ENCODE measurements around the gene C4BPB. TPM values are rescaled to one million over a fixed set of nuclear protein-coding genes. Genes with fewer than 3 reads are reported as not detected.

The C4BPB gene
- total RNA-seq, 1 experiment from 2014 or later = not detected

DNA sequence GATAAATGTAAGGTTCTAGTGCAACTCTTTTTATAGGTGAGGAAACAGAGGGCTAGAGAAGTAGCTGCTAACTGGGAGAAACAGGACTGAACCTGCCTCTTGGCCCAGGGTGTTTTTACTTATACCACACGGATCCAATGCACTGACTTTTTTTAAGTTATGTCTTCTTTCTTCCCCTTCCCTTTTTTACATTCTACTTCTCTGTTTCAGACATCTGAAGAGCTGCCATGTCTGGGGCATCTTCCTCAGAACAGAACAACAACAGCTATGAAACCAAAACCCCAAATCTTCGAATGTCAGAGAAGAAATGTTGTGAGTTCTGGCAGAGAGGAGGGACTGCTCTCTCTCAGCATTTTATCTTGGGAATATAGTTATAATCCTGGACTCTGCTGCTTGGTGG is 34.2 kb upstream of the C4BPB start:
- H3K27me3 ChIP-seq (ENCODE audit: control insufficient read depth, insufficient read depth, low read length) = no peaks in the 10 kb centered on the region
- no peak for DNase-seq
- no peak overlapping the region for H3K4me3 ChIP-seq (ENCODE audit: insufficient read depth, low read depth, low read length)
- no peaks in the 10 kb centered on the region; the same call in 1 of the 2 replicates for H3K36me3 ChIP-seq (replicated peaks; ENCODE audit: control insufficient read depth, insufficient read depth, low read length)

DNA sequence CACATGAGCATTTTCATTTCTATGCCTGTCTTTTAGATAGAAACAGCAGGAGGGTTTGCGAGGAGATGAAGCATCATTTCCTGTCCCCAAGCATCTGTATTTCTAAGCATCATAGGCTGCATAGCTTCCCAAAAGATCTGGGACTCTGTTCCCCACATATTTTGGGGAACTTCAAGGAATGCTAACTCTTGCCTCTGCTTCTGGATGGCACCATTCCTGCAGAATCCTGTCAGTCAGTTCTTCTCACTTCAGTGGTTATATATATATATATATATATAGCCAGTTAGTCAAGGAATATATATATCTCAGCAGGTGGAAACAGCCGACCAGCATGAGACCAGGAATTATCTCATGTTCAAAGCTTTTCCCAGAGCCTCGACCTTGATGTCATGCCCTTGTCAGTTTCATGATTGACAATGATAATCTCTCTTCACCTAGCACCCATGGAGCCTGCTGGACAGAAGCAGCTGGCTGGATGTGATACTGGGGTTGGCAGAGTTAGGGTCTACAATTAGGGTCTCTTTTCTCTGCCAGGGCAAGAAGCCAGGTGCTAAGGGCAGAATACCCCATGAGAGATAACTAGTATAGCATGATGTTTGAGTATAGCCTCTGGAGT is 33.2 kb upstream of the C4BPB start:
- no peaks in the 10 kb centered on the region; the same call in 1 of the 2 replicates for H3K36me3 ChIP-seq (replicated peaks; ENCODE audit: control insufficient read depth, insufficient read depth, low read length)
- DNase-seq = no peak
- H3K27me3 ChIP-seq (ENCODE audit: control insufficient read depth, insufficient read depth, low read length) = no peaks in the 10 kb centered on the region
- H3K4me3 ChIP-seq (ENCODE audit: insufficient read depth, low read depth, low read length) = no peak overlapping the region

DNA sequence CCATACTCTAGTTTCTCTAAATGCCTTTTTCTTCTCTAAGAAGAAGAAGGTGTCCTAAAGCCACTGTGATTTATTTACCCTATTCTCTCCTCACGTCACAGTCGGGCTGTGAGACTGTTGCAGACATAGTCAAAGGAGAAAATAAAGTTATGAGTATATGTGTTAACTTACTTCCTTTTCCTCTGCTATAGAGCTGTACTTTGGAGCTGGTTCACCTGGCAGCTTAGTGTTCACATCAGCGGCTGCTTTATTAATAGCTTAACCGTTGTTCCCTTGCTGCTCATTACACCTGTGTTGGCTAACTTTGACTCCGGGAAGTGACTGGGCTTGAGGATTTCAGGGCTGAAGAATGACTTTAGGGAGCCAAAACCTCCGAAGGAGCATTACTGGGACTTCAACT is 32.0 kb upstream of the C4BPB start:
- H3K36me3 ChIP-seq (replicated peaks; ENCODE audit: control insufficient read depth, insufficient read depth, low read length) = no peaks in the 10 kb centered on the region; the same call in 1 of the 2 replicates
- DNase-seq = no peak
- no peak overlapping the region for H3K4me3 ChIP-seq (ENCODE audit: insufficient read depth, low read depth, low read length)
- no peaks in the 10 kb centered on the region for H3K27me3 ChIP-seq (ENCODE audit: control insufficient read depth, insufficient read depth, low read length)

DNA sequence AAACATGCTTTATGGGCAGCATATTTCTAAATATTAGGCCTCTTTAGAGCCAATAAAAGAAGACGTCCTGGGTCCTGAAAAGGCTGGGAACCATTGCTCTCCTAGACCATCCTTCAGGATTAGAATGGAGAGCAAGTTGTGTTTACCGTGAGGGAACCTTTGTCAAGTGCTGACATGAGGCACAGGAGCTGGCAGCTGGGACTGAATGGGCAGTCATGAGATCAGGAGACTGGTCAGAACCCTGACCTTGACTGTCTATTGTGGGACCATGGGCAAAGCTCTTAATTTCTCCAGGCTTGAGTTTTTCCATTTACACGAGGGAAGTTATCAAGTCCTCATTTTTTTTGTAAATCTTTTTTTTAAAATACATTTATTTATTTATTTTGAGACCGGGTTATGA is 30.4 kb upstream of the C4BPB start:
- no peak overlapping the region for H3K4me3 ChIP-seq (ENCODE audit: insufficient read depth, low read depth, low read length)
- DNase-seq = no peak
- peaks cover 6% of the 10 kb centered on the region for H3K36me3 ChIP-seq (replicated peaks; ENCODE audit: control insufficient read depth, insufficient read depth, low read length)
- no peaks in the 10 kb centered on the region for H3K27me3 ChIP-seq (ENCODE audit: control insufficient read depth, insufficient read depth, low read length)

DNA sequence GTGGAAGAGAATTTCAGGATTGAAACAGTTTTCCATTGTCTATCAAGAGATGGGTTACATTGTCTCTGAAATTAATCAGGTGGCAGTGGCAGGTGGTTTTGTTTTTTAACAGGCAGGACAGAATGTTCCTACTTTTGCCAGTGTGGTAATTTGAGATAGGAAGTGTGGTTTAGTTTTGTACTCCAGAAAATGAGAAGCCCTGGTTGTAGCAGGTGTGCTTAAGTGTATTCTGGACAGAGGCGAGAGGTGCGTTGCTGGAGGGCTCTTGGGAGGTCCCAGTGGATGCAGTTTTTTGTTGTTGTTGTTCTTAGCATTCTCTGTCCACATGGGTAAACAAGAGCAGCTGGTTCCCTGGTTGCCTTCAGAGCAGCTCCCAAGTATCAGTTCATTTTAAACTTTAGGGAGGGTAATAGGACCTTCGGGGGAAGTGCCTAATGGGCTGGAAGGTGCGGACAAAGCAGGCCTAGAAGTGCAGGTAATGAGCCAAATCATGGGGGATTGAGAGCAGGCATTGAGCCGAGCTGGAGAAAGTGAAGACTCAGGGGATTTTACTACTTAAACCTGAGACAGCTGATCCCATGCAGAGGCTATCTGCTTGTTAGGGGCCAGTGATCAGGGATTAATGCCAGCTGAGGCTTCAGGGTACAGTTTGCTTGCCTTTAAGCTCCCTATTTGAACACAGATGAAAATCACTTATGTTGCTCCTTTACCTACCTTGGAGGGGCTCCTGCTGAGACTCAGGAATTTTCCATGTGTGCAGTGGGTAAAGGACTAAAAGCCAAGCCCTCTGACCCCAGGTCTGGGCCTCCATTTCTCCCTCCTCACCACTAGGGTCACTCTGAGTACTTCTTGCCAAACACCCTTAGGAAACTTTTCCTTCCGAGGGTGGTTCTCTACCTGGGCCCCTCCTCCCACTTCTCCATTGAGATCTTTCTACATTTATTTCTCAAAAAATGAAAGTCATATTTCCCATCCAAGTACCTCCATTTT is 29.5 kb upstream of the C4BPB start:
- Histone ChIP-seq H3K36me3 (replicated peaks; ENCODE audit: control insufficient read depth, insufficient read depth, low read length) (peaks cover 10% of the 10 kb centered on the region), H3K27me3 (ENCODE audit: control insufficient read depth, insufficient read depth, low read length) (no peaks in the 10 kb centered on the region), H3K4me3 (ENCODE audit: insufficient read depth, low read depth, low read length) (no peak overlapping the region)
- DNase-seq = peak; percentile 62

DNA sequence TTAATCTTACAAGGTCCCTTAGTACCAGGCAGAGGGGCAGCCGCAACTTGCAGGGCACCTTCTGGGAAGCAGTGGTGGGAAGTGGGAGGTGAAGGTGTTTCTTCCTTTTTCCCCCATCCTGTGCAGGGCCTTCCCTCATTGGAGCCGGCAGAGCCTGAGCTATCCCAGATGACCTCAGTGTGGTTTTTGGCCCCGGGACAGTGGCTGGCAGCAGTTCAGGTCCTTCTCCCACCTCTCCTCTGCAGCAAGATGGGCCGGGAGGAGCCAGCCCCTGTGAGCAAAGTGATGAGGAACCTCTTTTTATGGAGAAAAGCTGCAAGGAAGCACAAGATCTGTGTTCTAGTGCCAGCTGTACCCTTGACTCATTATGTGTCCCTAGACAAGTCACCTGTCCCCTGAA is 28.8 kb upstream of the C4BPB start:
- H3K27me3 ChIP-seq (ENCODE audit: control insufficient read depth, insufficient read depth, low read length) = no peaks in the 10 kb centered on the region
- peaks cover 11% of the 10 kb centered on the region for H3K36me3 ChIP-seq (replicated peaks; ENCODE audit: control insufficient read depth, insufficient read depth, low read length)
- DNase-seq = no peak
- H3K4me3 ChIP-seq (ENCODE audit: insufficient read depth, low read depth, low read length) = no peak overlapping the region

DNA sequence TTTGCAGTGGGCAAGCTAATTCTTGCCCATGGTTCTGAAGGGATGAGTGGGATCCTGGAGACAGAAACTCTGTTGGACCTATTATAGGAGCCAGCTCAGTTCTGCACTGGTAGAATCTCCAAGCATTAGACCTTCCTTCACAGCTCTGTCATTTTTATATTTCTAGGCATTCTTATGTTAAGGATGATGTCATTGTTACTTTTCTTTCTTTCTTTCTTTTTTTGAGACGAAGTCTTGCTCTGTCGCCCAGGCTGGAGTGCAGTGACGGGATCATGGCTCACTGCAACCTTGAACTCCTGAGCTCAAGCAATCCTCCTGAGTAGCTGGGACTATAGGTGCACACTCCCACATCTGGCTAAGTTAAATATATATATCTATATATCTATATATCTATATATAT is 28.1 kb upstream of the C4BPB start:
- H3K4me3 ChIP-seq (ENCODE audit: insufficient read depth, low read depth, low read length) = no peak overlapping the region
- peaks cover 11% of the 10 kb centered on the region for H3K36me3 ChIP-seq (replicated peaks; ENCODE audit: control insufficient read depth, insufficient read depth, low read length)
- no peaks in the 10 kb centered on the region for H3K27me3 ChIP-seq (ENCODE audit: control insufficient read depth, insufficient read depth, low read length)
- DNase-seq = no peak

DNA sequence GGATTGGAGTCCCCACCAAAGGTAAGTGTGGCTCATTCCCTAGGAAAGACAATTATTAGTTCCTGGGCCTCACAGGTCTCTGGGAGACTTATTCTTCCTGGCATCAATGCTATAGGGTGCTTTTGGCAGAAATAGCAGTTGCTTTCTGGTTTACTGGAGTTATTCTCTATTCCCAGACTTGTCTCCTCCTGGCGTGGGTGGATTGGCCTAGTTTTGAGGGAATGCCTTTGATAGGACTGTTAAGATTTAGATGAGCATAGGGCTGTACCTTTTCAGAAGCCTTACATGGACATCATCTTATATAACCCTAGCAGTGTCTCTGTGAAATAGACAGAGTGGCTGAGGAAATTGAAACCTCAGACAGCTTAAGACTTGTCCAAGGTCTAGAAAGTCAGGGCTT is 26.6 kb upstream of the C4BPB start:
- H3K27me3 ChIP-seq (ENCODE audit: control insufficient read depth, insufficient read depth, low read length) = no peaks in the 10 kb centered on the region
- H3K4me3 ChIP-seq (ENCODE audit: insufficient read depth, low read depth, low read length) = no peak overlapping the region
- no peak for DNase-seq
- peaks cover 13% of the 10 kb centered on the region for H3K36me3 ChIP-seq (replicated peaks; ENCODE audit: control insufficient read depth, insufficient read depth, low read length)

DNA sequence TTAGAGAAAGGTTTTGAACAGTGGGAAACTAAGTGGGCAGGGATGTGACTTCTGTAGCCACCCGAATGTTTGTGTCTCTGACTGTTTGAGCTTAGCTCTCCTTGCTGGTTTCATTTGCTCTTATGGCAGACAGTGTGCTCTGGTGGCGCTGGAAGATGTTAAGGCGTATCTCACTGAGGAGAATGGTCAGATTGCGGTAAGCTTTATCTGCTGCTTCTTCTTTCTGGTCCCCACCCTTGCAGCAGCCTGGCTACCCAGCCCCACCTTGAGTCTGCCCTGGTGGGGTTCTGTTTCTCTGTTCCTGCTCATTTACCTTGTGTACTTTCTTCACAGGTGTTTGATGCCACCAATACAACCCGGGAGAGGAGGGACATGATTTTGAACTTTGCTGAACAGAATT is 25.6 kb upstream of the C4BPB start:
- DNase-seq = no peak
- Histone ChIP-seq H3K27me3 (ENCODE audit: control insufficient read depth, insufficient read depth, low read length) (no peaks in the 10 kb centered on the region), H3K36me3 (replicated peaks; ENCODE audit: control insufficient read depth, insufficient read depth, low read length) (peaks cover 13% of the 10 kb centered on the region), H3K4me3 (ENCODE audit: insufficient read depth, low read depth, low read length) (no peak overlapping the region)

DNA sequence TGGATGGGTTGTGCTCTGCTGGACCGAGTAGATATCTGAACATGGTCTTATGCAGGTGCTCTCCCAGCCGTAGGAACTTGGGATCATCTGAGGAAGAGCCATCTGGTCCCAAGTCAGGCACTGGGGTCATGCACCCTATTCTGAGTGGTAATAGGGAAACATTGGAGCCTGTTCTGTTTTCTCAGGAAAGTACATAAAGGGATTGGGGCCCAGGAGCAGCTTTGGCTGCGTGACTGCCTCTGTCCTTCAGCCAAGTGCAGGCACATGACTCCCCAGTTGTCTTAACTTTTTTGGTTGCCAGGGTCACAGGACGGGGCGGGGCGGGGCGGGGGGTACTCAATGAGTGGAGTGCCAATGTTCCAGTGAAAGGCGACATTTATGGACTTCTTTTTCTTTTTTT is 24.1 kb upstream of the C4BPB start:
- Histone ChIP-seq H3K4me3 (ENCODE audit: insufficient read depth, low read depth, low read length) (no peak overlapping the region), H3K36me3 (replicated peaks; ENCODE audit: control insufficient read depth, insufficient read depth, low read length) (peaks cover 15% of the 10 kb centered on the region), H3K27me3 (ENCODE audit: control insufficient read depth, insufficient read depth, low read length) (no peaks in the 10 kb centered on the region)
- DNase-seq = no peak

DNA sequence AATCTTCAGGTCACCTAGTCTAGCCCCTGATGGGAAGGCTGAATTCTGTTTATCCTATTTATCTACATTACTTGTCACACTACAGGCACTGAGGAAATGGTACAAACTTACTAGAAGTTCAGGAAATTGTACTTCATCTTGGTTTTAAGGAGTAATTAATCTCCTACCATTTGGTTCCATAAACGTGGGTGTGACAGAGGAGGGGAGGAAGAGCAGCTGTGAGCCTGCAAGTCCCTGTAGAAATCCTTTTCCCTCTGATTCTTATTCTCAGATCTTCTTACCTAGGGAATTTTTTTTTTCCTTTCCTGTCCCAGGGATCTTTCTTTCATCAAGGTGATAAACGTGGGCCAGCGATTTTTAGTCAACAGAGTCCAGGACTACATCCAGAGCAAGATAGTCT is 21.5 kb upstream of the C4BPB start:
- H3K4me3 ChIP-seq (ENCODE audit: insufficient read depth, low read depth, low read length) = no peak overlapping the region
- peaks cover 19% of the 10 kb centered on the region for H3K36me3 ChIP-seq (replicated peaks; ENCODE audit: control insufficient read depth, insufficient read depth, low read length)
- H3K27me3 ChIP-seq (ENCODE audit: control insufficient read depth, insufficient read depth, low read length) = no peaks in the 10 kb centered on the region
- DNase-seq = no peak

DNA sequence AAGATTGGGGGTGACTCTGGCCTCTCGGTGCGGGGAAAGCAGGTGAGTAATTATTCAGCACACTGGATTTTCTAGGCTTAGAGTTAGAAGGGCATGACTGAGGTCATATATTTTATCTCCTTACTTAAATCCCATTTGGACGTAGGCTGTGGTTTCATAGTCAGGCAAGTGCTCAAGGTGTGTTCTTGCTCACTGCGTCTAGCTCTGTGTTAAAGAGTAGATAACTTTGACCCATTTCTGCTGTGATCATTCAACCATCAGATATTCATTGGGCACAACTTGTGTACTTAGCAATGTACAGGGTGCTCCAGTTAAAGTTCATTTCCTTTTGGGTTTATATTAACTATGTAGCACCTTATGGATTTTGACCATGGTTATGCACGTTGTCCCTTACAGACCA is 21.0 kb upstream of the C4BPB start:
- H3K27me3 ChIP-seq (ENCODE audit: control insufficient read depth, insufficient read depth, low read length) = no peaks in the 10 kb centered on the region
- H3K36me3 ChIP-seq (replicated peaks; ENCODE audit: control insufficient read depth, insufficient read depth, low read length) = peaks cover 20% of the 10 kb centered on the region
- no peak for DNase-seq
- no peak overlapping the region for H3K4me3 ChIP-seq (ENCODE audit: insufficient read depth, low read depth, low read length)

DNA sequence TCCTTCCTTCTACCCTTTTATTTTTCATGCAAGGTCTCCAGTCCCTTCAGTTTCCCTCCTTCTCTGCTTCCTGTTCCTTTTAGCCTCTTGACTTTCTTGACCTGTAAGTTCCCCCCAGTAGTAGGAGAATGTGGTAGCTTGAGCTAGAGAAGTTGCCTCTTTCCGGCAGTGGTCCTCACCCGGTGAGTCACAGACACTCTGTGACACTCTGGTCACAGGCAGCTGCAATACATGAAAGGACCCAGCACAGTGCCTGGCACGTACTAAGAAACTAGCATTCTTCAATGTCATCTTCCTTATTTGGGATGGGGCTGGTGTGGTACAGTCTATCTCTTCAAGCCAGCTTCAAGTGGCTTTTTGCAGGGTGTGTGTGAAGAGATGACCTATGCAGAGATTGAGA is 19.6 kb upstream of the C4BPB start:
- DNase-seq = no peak

DNA sequence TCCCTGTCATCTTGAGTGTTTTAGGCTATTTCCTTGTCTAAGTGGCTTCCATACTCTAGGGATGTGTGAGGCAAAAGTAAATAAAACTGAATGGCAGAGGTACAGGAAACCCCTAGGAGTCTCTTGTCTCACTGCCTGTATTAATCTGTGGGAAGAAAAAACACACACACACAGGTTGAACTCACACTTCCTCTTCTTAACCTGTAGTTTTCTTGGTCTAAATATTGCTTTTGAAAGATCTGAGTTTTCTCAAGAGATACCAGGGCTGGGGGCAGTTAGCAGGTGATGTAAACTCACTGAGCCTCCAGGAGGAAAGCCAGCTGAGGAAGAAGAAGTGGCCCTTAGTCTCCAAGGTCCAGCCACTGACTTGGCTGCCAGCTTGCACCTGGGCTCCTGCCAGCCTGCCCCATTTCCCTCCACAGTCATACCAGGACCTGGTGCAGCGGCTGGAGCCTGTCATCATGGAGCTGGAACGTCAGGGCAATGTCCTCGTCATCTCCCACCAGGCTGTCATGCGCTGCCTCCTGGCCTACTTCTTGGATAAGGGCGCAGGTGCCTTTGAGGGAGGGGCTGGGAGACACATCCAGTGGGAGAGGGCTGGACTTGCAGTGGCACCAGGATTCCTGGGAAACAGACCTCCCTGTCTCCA is 18.7 kb upstream of the C4BPB start:
- peaks cover 11% of the 10 kb centered on the region for H3K36me3 ChIP-seq (replicated peaks; ENCODE audit: control insufficient read depth, insufficient read depth, low read length)
- H3K4me3 ChIP-seq (ENCODE audit: insufficient read depth, low read depth, low read length) = no peak overlapping the region
- no peak for DNase-seq
- H3K27me3 ChIP-seq (ENCODE audit: control insufficient read depth, insufficient read depth, low read length) = no peaks in the 10 kb centered on the region

More for the DNA sequence above, 19.6 kb upstream of the C4BPB start:
- Histone ChIP-seq H3K4me3 (ENCODE audit: insufficient read depth, low read depth, low read length) (no peak overlapping the region), H3K27me3 (ENCODE audit: control insufficient read depth, insufficient read depth, low read length) (no peaks in the 10 kb centered on the region), H3K36me3 (replicated peaks; ENCODE audit: control insufficient read depth, insufficient read depth, low read length) (peaks cover 13% of the 10 kb centered on the region)

DNA sequence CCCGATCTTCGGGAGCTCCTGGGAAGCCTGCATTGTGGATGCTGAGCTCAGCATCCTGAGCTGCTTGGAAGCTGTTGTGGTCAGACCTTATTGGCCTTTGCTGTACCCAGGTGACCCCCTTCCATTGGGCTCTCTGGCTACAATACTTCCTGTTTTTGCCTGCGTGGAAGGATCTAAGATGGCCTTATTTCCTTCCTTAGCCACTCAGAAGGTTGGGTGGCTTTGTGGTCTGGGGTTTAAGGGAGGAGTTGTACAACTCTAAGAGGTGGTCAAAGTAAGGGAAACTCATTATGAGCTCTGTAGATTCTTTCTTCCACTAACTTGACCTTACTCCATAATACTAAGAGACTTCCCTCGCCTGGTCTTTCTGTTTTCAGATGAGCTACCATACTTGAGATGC is 17.8 kb upstream of the C4BPB start:
- H3K4me3 ChIP-seq (ENCODE audit: insufficient read depth, low read depth, low read length) = no peak overlapping the region
- peaks cover 11% of the 10 kb centered on the region for H3K36me3 ChIP-seq (replicated peaks; ENCODE audit: control insufficient read depth, insufficient read depth, low read length)
- H3K27me3 ChIP-seq (ENCODE audit: control insufficient read depth, insufficient read depth, low read length) = no peaks in the 10 kb centered on the region
- no peak for DNase-seq

Measured in H7 (cell line).